H1 (cell line): ENCODE data around the gene ARHGEF18.
A peak's percentile ranks its signal among the peaks of the same experiment; 100 is the strongest.

Experiments used
- ASH2L ChIP-seq: fragments of 200-600, 300-600 bp; sonication (generic); IDR thresholded peaks from one replicate; pipeline ENCODE4 v1.7.1; 2017; ENCODE audit warnings: low read length
- CHD2 ChIP-seq: IDR thresholded peaks from 2 replicates; pipeline ENCODE4 v1.6.1; 2012; ENCODE audit warnings: low read length, improper control_type of control experiment
- HDAC2 ChIP-seq, 2 experiments: fragments of 300-600 bp in 1 of 2; sonication (generic) in 1 of 2; IDR thresholded peaks; 2 replicates each; pipeline ENCODE4 v1.6.1; 2011 to 2012; ENCODE audit warnings: low read depth in 2 of 2, low read length in 2 of 2, mild to moderate bottlenecking in 2 of 2, moderate library complexity in 2 of 2, borderline replicate concordance in 1 of 2, inconsistent platforms in 1 of 2
- KDM1A ChIP-seq: fragments of 200-600, 300-600 bp; sonication (generic); IDR thresholded peaks from 2 replicates; pipeline ENCODE4 v1.7.1; 2016; ENCODE audit warnings: mild to moderate bottlenecking, low read length, borderline replicate concordance
- TAF1 ChIP-seq: IDR thresholded peaks from 2 replicates; pipeline ENCODE4 v1.6.1; 2011; ENCODE audit warnings: mild to moderate bottlenecking, low read depth, low read length
- TF ChIP-seq, protein P1 (sequence below), 3 experiments: IDR thresholded peaks; 1 replicate in 2 of 3; 2 replicates in 1 of 3; pipeline versions ENCODE4 v1.5.1 to v1.6.1; 2011; ENCODE audit warnings: low read length in 3 of 3, mild to moderate bottlenecking in 3 of 3, inconsistent platforms in 2 of 3, low read depth in 1 of 3, moderate library complexity in 1 of 3; ENCODE audit not compliant: insufficient read depth in 1 of 3; ENCODE audit errors: control extremely low read depth in 1 of 3

- TF ChIP-seq TAF1, result 0 out of 2 replicates have a peak, but pooled peaks have one; percentile 23
- no peak for TF ChIP-seq KDM1A
- TF ChIP-seq CHD2, result no peak
- TF ChIP-seq, protein P1, sequence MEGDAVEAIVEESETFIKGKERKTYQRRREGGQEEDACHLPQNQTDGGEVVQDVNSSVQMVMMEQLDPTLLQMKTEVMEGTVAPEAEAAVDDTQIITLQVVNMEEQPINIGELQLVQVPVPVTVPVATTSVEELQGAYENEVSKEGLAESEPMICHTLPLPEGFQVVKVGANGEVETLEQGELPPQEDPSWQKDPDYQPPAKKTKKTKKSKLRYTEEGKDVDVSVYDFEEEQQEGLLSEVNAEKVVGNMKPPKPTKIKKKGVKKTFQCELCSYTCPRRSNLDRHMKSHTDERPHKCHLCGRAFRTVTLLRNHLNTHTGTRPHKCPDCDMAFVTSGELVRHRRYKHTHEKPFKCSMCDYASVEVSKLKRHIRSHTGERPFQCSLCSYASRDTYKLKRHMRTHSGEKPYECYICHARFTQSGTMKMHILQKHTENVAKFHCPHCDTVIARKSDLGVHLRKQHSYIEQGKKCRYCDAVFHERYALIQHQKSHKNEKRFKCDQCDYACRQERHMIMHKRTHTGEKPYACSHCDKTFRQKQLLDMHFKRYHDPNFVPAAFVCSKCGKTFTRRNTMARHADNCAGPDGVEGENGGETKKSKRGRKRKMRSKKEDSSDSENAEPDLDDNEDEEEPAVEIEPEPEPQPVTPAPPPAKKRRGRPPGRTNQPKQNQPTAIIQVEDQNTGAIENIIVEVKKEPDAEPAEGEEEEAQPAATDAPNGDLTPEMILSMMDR (IDR thresholded peaks at IDR 0.05; ENCODE audit: control extremely low read depth in 1 of 3, insufficient read depth in 1 of 3, low read depth in 1 of 3, low read length in 3 of 3), result no peak
- TF ChIP-seq HDAC2 (IDR thresholded peaks at IDR 0.05; ENCODE audit: borderline replicate concordance in 1 of 2, low read depth in 2 of 2, low read length in 2 of 2), result no peak
- TF ChIP-seq ASH2L, result peak; percentile 42
These were observed 27.6 kb downstream of the ARHGEF18 start for GRCh38 chr19:7376151-7376852.
